D721Med (cell line): ENCODE measurements around the gene SIX3.

Experiments used
- DNase-seq: peaks from one replicate; pipeline ENCODE4 v3.0.0; 2011; ENCODE audit warnings: low spot score; ENCODE audit not compliant: insufficient read length
- FAIRE-seq: peaks from 2 replicates; lab custom pipeline; 2011; peaks lifted over from hg19 to GRCh38; lab: Jason Lieb, UNC
- TF ChIP-seq, protein P1 (sequence below): IDR thresholded peaks from 2 replicates; pipeline ENCODE4 v1.5.1; 2012; ENCODE audit warnings: mild to moderate bottlenecking, control low read depth; ENCODE audit not compliant: insufficient read depth; ENCODE audit errors: missing control alignments

SIX3 gene

DNA sequence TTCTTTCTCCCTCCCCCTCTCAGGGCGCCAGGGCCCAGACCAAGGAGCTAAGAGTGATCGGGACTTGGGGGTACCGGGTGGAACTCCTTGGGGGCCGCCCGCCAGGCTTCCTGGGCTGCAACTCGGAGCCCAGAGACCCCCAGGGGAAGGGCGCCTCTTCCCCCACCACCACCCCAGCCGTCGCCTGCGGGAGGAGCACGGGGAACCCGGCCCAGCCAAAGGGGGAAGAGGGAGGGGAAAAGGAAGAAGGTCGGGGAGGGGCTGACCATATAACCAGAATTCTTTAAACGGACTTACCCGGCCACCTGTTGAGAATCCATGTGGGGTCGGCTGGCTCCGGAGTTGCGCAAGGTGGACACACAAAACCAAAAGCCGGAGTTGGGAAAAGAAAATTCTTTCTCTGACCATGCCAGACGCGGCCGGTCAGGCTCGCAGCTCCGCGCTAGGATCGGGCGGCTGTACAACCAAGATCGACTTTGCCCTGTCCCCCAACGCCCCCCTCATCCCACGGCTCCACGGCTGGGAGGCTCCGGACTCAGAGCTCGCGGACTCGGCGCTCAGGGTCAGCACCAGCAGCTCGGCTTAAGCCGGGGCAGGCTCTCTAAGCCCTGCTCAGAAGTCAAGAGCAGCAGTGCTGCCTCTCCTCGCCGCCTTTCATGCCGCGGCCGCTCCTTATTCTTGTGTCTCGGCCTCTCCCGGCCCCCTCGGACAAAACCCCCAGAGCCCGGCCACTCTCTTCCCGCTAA, 6.3 kb upstream of the SIX3 start:
- FAIRE-seq (no peak), DNase-seq (no peak)
- TF ChIP-seq, protein P1, sequence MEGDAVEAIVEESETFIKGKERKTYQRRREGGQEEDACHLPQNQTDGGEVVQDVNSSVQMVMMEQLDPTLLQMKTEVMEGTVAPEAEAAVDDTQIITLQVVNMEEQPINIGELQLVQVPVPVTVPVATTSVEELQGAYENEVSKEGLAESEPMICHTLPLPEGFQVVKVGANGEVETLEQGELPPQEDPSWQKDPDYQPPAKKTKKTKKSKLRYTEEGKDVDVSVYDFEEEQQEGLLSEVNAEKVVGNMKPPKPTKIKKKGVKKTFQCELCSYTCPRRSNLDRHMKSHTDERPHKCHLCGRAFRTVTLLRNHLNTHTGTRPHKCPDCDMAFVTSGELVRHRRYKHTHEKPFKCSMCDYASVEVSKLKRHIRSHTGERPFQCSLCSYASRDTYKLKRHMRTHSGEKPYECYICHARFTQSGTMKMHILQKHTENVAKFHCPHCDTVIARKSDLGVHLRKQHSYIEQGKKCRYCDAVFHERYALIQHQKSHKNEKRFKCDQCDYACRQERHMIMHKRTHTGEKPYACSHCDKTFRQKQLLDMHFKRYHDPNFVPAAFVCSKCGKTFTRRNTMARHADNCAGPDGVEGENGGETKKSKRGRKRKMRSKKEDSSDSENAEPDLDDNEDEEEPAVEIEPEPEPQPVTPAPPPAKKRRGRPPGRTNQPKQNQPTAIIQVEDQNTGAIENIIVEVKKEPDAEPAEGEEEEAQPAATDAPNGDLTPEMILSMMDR, result no peak

DNA sequence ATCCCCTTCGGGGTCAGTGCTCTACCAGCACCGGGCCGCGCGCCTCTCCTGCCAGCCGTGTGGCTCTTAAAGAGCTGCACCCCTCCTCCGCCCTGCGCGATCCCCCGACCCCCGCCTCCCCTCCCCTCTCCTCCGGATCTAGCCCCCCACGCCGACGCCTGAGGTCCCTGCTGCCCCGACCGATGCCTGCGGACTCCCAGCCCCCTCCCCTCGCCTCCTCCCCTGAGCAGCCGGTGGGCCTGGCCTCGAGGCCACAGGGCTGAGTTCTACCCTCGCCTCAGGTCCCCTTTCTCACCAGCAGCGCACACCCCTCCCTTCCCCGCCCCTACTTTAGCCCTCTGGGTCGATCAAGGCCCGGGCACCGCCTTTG, 5.8 kb upstream of the SIX3 start:
- TF ChIP-seq, protein P1, result no peak
- DNase-seq, result no peak
- FAIRE-seq, result no peak

- TF ChIP-seq, protein P1, result no peak
- FAIRE-seq, result no peak
Measured at GRCh38 chr2:44936275-44936674, 5.2 kb upstream of the SIX3 start.

GRCh38 chr2:44936715-44937687, 4.5 kb upstream of the SIX3 start:
- FAIRE-seq, result no peak
- TF ChIP-seq, protein P1, result no peak
- DNase-seq, result no peak

More at GRCh38 chr2:44936275-44936674, 5.2 kb upstream of the SIX3 start:
- DNase-seq, result no peak

DNA sequence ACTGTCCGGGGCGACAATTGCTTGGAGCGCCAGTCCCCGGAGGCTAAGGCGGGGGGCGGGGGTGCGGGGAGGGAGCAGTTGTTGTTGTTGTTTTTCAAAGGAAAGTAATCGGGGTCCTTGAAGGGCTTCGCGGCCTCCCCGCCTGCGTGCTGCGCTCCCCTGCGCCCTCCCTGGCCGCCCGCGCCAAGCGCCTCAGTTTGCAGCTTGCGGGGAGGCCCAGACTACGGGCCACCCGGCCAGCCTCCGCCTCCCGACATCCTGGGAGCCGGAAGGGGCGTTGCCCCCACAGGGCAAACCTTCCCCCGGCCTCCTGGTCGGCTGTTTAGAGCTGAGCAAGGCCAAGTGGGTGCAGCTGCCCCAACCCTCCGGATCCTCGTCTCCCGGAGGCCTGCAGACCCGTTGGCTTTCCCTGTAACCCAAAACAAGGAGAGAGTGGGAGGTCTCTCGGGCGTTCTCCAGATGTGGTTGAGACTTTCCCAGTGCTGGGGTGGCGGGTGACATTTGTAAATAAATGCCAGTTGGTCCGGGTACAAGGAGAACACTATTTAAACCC, 3.7 kb upstream of the SIX3 start:
- TF ChIP-seq, protein P1, result no peak
- DNase-seq, result no peak
- FAIRE-seq, result no peak

DNA sequence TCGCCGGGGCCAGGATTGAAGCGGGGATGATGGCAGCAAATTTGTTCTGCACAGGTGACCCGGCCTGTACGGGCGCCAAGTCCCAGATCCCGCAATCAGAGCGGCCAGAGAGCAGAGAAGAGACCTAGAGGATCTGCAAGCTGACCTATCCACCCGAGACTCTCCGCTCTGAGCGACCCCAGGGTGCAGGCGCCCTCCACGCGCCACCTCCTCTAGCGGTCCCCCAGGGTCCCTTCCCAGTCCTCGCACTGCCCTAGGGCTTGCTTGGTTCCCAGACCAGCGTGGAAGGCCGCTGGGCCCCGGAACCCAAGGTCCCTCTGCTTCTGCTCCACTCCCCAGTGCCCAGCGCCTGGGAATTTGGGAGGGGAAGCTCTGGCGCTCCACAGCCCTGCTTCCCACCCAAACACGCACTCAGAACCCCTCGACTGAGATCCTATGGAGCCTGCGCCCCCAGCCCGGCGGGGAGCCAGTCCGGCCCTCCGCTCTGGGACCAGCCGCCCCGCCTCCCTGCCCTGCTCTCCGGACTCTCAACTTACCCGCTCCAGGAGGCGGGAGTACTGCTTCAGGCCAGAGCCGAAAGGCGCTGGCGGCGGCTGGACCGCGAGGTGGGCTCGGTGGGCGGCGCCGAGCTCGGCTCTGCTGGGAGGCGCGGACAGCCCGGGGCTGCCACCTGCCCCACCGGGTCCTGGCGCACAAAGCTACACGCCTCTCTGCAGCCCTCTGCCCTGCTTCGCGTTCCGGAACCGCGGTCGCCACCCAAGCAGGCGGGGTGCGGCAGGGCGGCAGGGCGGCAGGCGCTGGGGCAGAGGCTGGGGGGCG, 3.0 kb upstream of the SIX3 start:
- TF ChIP-seq, protein P1, result no peak
- no peak for FAIRE-seq
- DNase-seq, result no peak
